ENCODE results near the gene AGO4. TPM values are rescaled to one million over a fixed set of nuclear protein-coding genes. Genes with fewer than 3 reads are reported as not detected.

The AGO4 gene
- total and polyA plus RNA-seq, 2 donors (not counting 1 experiment from before 2014, with no cell fraction given), result 7.8 to 22.6 TPM

GRCh38 chr1:35857830-35858229, 50.0 kb downstream of the AGO4 start:
- H3K9me3 ChIP-seq (ENCODE audit: control extremely low read depth in 1 of 3, control insufficient read depth in 2 of 3, insufficient read depth in 1 of 3, low read length in 2 of 3), result no peaks in the 10 kb centered on the region
- no peak overlapping the region for H3K4me2 ChIP-seq (replicated peaks; ENCODE audit: low read depth, low read length, poor library complexity, severe bottlenecking)
- H3K9ac ChIP-seq (ENCODE audit: low read length), result no peak overlapping the region
- no peak for ATAC-seq (ENCODE audit: low read depth)
- Mint-ChIP-seq H3K27me3 (no peaks in the 10 kb centered on the region), H3K4me3 (no peak overlapping the region), H3K9me3 (ENCODE audit: insufficient read depth) (no peaks in the 10 kb centered on the region), H3K27ac (no peak overlapping the region), H3K4me1 (no peaks in the 10 kb centered on the region)
- DNase-seq, result peak; percentile 22
- peaks cover 0 to 4% of the 10 kb centered on the region in 2 experiments for H3K36me3 ChIP-seq (replicated peaks in 1 of 2; ENCODE audit: control extremely low read depth in 1 of 2, control insufficient read depth in 1 of 2, extremely low read depth in 1 of 2, insufficient read depth in 2 of 2, low read length in 1 of 2)
- CTCF ChIA-PET, result interaction anchor here (1.0 to 1.6 kb wide), 2 partner anchors 24 to 277 kb away, joined by 3 to 5 read pairs; no protein-coding TSS in a partner anchor
- no peak for TF ChIP-seq EZH2 (IDR thresholded peaks at IDR 0.05; ENCODE audit: borderline replicate concordance, insufficient read depth, low read depth, low read length, poor library complexity, severe bottlenecking)
- TF ChIP-seq, protein P1, sequence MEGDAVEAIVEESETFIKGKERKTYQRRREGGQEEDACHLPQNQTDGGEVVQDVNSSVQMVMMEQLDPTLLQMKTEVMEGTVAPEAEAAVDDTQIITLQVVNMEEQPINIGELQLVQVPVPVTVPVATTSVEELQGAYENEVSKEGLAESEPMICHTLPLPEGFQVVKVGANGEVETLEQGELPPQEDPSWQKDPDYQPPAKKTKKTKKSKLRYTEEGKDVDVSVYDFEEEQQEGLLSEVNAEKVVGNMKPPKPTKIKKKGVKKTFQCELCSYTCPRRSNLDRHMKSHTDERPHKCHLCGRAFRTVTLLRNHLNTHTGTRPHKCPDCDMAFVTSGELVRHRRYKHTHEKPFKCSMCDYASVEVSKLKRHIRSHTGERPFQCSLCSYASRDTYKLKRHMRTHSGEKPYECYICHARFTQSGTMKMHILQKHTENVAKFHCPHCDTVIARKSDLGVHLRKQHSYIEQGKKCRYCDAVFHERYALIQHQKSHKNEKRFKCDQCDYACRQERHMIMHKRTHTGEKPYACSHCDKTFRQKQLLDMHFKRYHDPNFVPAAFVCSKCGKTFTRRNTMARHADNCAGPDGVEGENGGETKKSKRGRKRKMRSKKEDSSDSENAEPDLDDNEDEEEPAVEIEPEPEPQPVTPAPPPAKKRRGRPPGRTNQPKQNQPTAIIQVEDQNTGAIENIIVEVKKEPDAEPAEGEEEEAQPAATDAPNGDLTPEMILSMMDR (IDR thresholded peaks at IDR 0.05), result peak; percentile 16
- POLR2A ChIA-PET, result no interaction called here
- no peak overlapping the region for H2AFZ ChIP-seq (ENCODE audit: insufficient read depth, low read depth, low read length, poor library complexity, severe bottlenecking)
- H3K27ac ChIP-seq (ENCODE audit: low read length in 2 of 2), result no peak overlapping the region
- no peaks in the 10 kb centered on the region for H3K79me2 ChIP-seq (ENCODE audit: control insufficient read depth, insufficient read depth, low read length)
- H3K4me3 ChIP-seq (ENCODE audit: control extremely low read depth in 1 of 5, extremely low read depth in 1 of 5, insufficient read depth in 1 of 5, low read depth in 2 of 5, low read length in 4 of 5), result no peak overlapping the region
- intact Hi-C loops (cut with micrococcal nuclease), result no loop called here
- H3K27me3 ChIP-seq (replicated peaks in 1 of 4; ENCODE audit: control extremely low read depth in 1 of 4, control insufficient read depth in 3 of 4, insufficient read depth in 4 of 4, low read length in 3 of 4), result no peaks in the 10 kb centered on the region
- no peaks in the 10 kb centered on the region for H4K20me1 ChIP-seq (ENCODE audit: control insufficient read depth, insufficient read depth, low read length, poor library complexity, severe bottlenecking)
- no peaks in the 10 kb centered on the region for H3K4me1 ChIP-seq (ENCODE audit: control insufficient read depth in 2 of 2, insufficient read depth in 2 of 2, low read length in 2 of 2)

- Mint-ChIP-seq H3K4me3 (no peak overlapping the region), H3K4me1 (no peaks in the 10 kb centered on the region), H3K9me3 (ENCODE audit: insufficient read depth) (no peaks in the 10 kb centered on the region), H3K27ac (no peak overlapping the region), H3K27me3 (no peaks in the 10 kb centered on the region)
- Histone ChIP-seq H3K9me3 (ENCODE audit: control extremely low read depth in 1 of 3, control insufficient read depth in 2 of 3, insufficient read depth in 1 of 3, low read length in 2 of 3) (no peaks in the 10 kb centered on the region), H2AFZ (ENCODE audit: insufficient read depth, low read depth, low read length, poor library complexity, severe bottlenecking) (no peak overlapping the region), H3K9ac (ENCODE audit: low read length) (no peak overlapping the region), H3K27me3 (replicated peaks in 1 of 4; ENCODE audit: control extremely low read depth in 1 of 4, control insufficient read depth in 3 of 4, insufficient read depth in 4 of 4, low read length in 3 of 4) (no peaks in the 10 kb centered on the region), H3K27ac (ENCODE audit: low read length in 2 of 2) (no peak overlapping the region), H3K4me3 (ENCODE audit: control extremely low read depth in 1 of 5, extremely low read depth in 1 of 5, insufficient read depth in 1 of 5, low read depth in 2 of 5, low read length in 4 of 5) (no peak overlapping the region), H3K79me2 (ENCODE audit: control insufficient read depth, insufficient read depth, low read length) (no peaks in the 10 kb centered on the region), H3K36me3 (replicated peaks in 1 of 2; ENCODE audit: control extremely low read depth in 1 of 2, control insufficient read depth in 1 of 2, extremely low read depth in 1 of 2, insufficient read depth in 2 of 2, low read length in 1 of 2) (no peaks in the 10 kb centered on the region), H3K4me2 (replicated peaks; ENCODE audit: low read depth, low read length, poor library complexity, severe bottlenecking) (no peak overlapping the region), H3K4me1 (ENCODE audit: control insufficient read depth in 2 of 2, insufficient read depth in 2 of 2, low read length in 2 of 2) (no peaks in the 10 kb centered on the region), H4K20me1 (ENCODE audit: control insufficient read depth, insufficient read depth, low read length, poor library complexity, severe bottlenecking) (no peaks in the 10 kb centered on the region)
- WGBS (ENCODE audit: insufficient coverage), result 7% methylated on average over 3 of the region's 3 CpGs
- TF ChIP-seq, protein P1 (IDR thresholded peaks at IDR 0.05), result no peak
- no peak for TF ChIP-seq EZH2 (IDR thresholded peaks at IDR 0.05; ENCODE audit: borderline replicate concordance, insufficient read depth, low read depth, low read length, poor library complexity, severe bottlenecking)
- ChIA-PET CTCF (no interaction called here), POLR2A (no interaction called here)
- DNase-seq (no peak), ATAC-seq (ENCODE audit: low read depth) (no peak)
- intact Hi-C loops (cut with micrococcal nuclease), result no loop called here
These were observed 52.9 kb downstream of the AGO4 start for GRCh38 chr1:35860696-35861095.
